Nephron (organoid): ENCODE results near the gene MUC5B.

Experiments used
- H3K27ac Mint-ChIP-seq, 3 experiments: 2 replicates each; pipeline ENCODE4 v1.8.0; 2020; ENCODE audit warnings: mixed read lengths in 3 of 3, mild to moderate bottlenecking in 2 of 3, moderate library complexity in 1 of 3
- H3K27me3 Mint-ChIP-seq: 2 replicates; pipeline ENCODE4 v1.8.0; 2021; ENCODE audit warnings: low read depth, mild to moderate bottlenecking, moderate library complexity, mixed read lengths
- H3K36me3 Mint-ChIP-seq: 2 replicates; pipeline ENCODE4 v1.8.0; 2020; ENCODE audit warnings: low read depth, mixed read lengths
- H3K4me1 Mint-ChIP-seq: 2 replicates; pipeline ENCODE4 v1.8.0; 2020; ENCODE audit warnings: mixed read lengths
- H3K4me3 Mint-ChIP-seq, 3 experiments: 2 replicates each; pipeline ENCODE4 v1.8.0; 2020; ENCODE audit warnings: mild to moderate bottlenecking in 3 of 3, mixed read lengths in 3 of 3, moderate library complexity in 2 of 3
- H3K9me3 Mint-ChIP-seq: 2 replicates; pipeline ENCODE4 v1.8.0; 2020; ENCODE audit warnings: mixed read lengths
- CTCF ChIP-seq, 3 experiments: fragments of 200-600 bp; sonication (generic); IDR thresholded peaks; one replicate each; pipeline ENCODE4 v1.5.0; 2021; ENCODE audit warnings: antibody characterized with exemption in 3 of 3; ENCODE audit not compliant: unreplicated experiment in 3 of 3

MUC5B gene

GRCh38 chr11:1288426-1289151, 65.7 kb downstream of the MUC5B start:
- no peaks in the 10 kb centered on the region for H3K9me3 Mint-ChIP-seq
- H3K27ac Mint-ChIP-seq: no peak overlapping the region
- no peak overlapping the region for H3K4me3 Mint-ChIP-seq
- H3K27me3 Mint-ChIP-seq: no peaks in the 10 kb centered on the region
- H3K4me1 Mint-ChIP-seq: peaks cover 4% of the 10 kb centered on the region
- peaks cover 42% of the 10 kb centered on the region for H3K36me3 Mint-ChIP-seq
- TF ChIP-seq CTCF (IDR thresholded peaks at IDR 0.05; ENCODE audit: unreplicated experiment in 3 of 3): no peak

- Mint-ChIP-seq H3K9me3 (no peaks in the 10 kb centered on the region), H3K27ac (no peak overlapping the region), H3K27me3 (no peaks in the 10 kb centered on the region), H3K36me3 (peaks cover 42% of the 10 kb centered on the region), H3K4me1 (peaks cover 4% of the 10 kb centered on the region), H3K4me3 (no peak overlapping the region)
- no peak for TF ChIP-seq CTCF (IDR thresholded peaks at IDR 0.05; ENCODE audit: unreplicated experiment in 3 of 3)
These were observed 66.5 kb downstream of the MUC5B start for GRCh38 chr11:1289211-1289935.

- Mint-ChIP-seq H3K27ac (no peak overlapping the region), H3K4me3 (no peak overlapping the region), H3K9me3 (no peaks in the 10 kb centered on the region), H3K36me3 (peaks cover 36% of the 10 kb centered on the region), H3K4me1 (peaks cover 4% of the 10 kb centered on the region), H3K27me3 (no peaks in the 10 kb centered on the region)
- TF ChIP-seq CTCF (IDR thresholded peaks at IDR 0.05; ENCODE audit: unreplicated experiment in 3 of 3): no peak
These were observed 67.5 kb downstream of the MUC5B start for GRCh38 chr11:1290052-1291040.

- Mint-ChIP-seq H3K9me3 (no peaks in the 10 kb centered on the region), H3K27me3 (no peaks in the 10 kb centered on the region), H3K4me1 (peaks cover 4% of the 10 kb centered on the region), H3K4me3 (no peak overlapping the region), H3K36me3 (peaks cover 30% of the 10 kb centered on the region), H3K27ac (no peak overlapping the region)
- no peak for TF ChIP-seq CTCF (IDR thresholded peaks at IDR 0.05; ENCODE audit: unreplicated experiment in 3 of 3)
These were observed 68.6 kb downstream of the MUC5B start for GRCh38 chr11:1291295-1292017.

- no peak for TF ChIP-seq CTCF (IDR thresholded peaks at IDR 0.05; ENCODE audit: unreplicated experiment in 3 of 3)
- Mint-ChIP-seq H3K27me3 (no peaks in the 10 kb centered on the region), H3K4me3 (no peak overlapping the region), H3K9me3 (no peaks in the 10 kb centered on the region), H3K4me1 (peaks cover 4% of the 10 kb centered on the region), H3K27ac (no peak overlapping the region), H3K36me3 (peaks cover 24% of the 10 kb centered on the region)
These were observed 69.3 kb downstream of the MUC5B start for GRCh38 chr11:1292018-1292643.
